DOHH2 (cell line): ENCODE data around the gene SLC22A6.

Source experiments
- H3F3A ChIP-seq: fragments of 200-600 bp; sonication (generic), shearing (Covaris generic); 2 replicates; pipeline ENCODE4 v1.6.0; 2016; ENCODE audit warnings: antibody characterized with exemption, mild to moderate bottlenecking; ENCODE audit not compliant: control insufficient read depth, insufficient read depth
- H3K27ac ChIP-seq: fragments of 200-600 bp; sonication (generic); 2 replicates; pipeline ENCODE4 v1.5.1; 2014; ENCODE audit warnings: low read depth, mild to moderate bottlenecking, low read length, moderate library complexity
- H3K27me3 ChIP-seq: fragments of 200-600 bp; sonication (generic); 2 replicates; pipeline ENCODE4 v1.6.1; 2014; ENCODE audit warnings: mild to moderate bottlenecking, low read length, mixed read lengths; ENCODE audit not compliant: control insufficient read depth
- H3K36me3 ChIP-seq: fragments of 200-600 bp; sonication (generic); 2 replicates; pipeline ENCODE4 v1.6.1; 2014; ENCODE audit warnings: mild to moderate bottlenecking, low read length, moderate library complexity, mixed read lengths; ENCODE audit not compliant: control insufficient read depth
- H3K4me1 ChIP-seq: fragments of 200-600 bp; sonication (generic); 2 replicates; pipeline ENCODE4 v1.6.1; 2014; ENCODE audit warnings: mild to moderate bottlenecking, low read length, mixed read lengths; ENCODE audit not compliant: control insufficient read depth
- H3K4me2 ChIP-seq: fragments of 200-600 bp; sonication (generic); 2 replicates; pipeline ENCODE4 v1.6.0; 2014; ENCODE audit warnings: mild to moderate bottlenecking, low read length, moderate library complexity
- H3K4me3 ChIP-seq: fragments of 200-600 bp; sonication (generic); 2 replicates; pipeline ENCODE4 v1.5.1; 2014; ENCODE audit warnings: mild to moderate bottlenecking, low read length, mixed read lengths
- H3K79me2 ChIP-seq: fragments of 200-600 bp; sonication (generic); 2 replicates; pipeline ENCODE4 v1.6.1; 2014; ENCODE audit warnings: mild to moderate bottlenecking, low read length, mixed read lengths; ENCODE audit not compliant: control insufficient read depth
- H3K9me2 ChIP-seq: fragments of 200-600 bp; sonication (generic); replicated peaks from 2 replicates; pipeline ENCODE4 v1.6.1; 2014; ENCODE audit warnings: mild to moderate bottlenecking, low read length, mixed read lengths; ENCODE audit not compliant: control insufficient read depth
- H3K9me3 ChIP-seq: fragments of 200-600 bp; sonication (generic); 2 replicates; pipeline ENCODE4 v1.6.1; 2014; ENCODE audit warnings: antibody characterized with exemption, low read length, mixed read lengths; ENCODE audit not compliant: control insufficient read depth, insufficient read depth
- H4K20me1 ChIP-seq: fragments of 200-600 bp; sonication (generic); 2 replicates; pipeline ENCODE4 v1.6.0; 2014; ENCODE audit warnings: low read depth, mild to moderate bottlenecking, antibody characterized with exemption, low read length, moderate library complexity; ENCODE audit not compliant: control insufficient read depth, insufficient read depth
- CTCF ChIP-seq: fragments of 200-600 bp; sonication (generic); IDR thresholded peaks from one replicate; pipeline ENCODE4 v1.5.1; 2014; ENCODE audit warnings: antibody characterized with exemption, mild to moderate bottlenecking, low read depth, low read length; ENCODE audit not compliant: poor library complexity, severe bottlenecking
- EZH2phosphoT487 ChIP-seq: fragments of 200-600 bp; sonication (generic); IDR thresholded peaks from 2 replicates; pipeline ENCODE4 v1.6.1; 2017; ENCODE audit warnings: borderline replicate concordance, mild to moderate bottlenecking, antibody characterized with exemption, low read length, moderate library complexity, mixed read lengths

The SLC22A6 gene

GRCh38 chr11:62926680-62927455 is 57.9 kb downstream of the SLC22A6 start:
- Histone ChIP-seq H3K4me1 (peaks cover 13% of the 10 kb centered on the region), H3K9me2 (no peaks in the 10 kb centered on the region), H4K20me1 (no peaks in the 10 kb centered on the region), H3F3A (no peaks in the 10 kb centered on the region), H3K9me3 (no peaks in the 10 kb centered on the region), H3K4me3 (no peak overlapping the region), H3K36me3 (no peaks in the 10 kb centered on the region), H3K27me3 (peaks cover 57% of the 10 kb centered on the region), H3K4me2 (no peak overlapping the region), H3K79me2 (no peaks in the 10 kb centered on the region), H3K27ac (no peak overlapping the region)
- TF ChIP-seq EZH2phosphoT487 (no peak), CTCF (no peak)
